Epithelial cell of esophagus (primary cell): ENCODE results near the gene HOXC4.

Experiments
- DNase-seq: peaks from one replicate; pipeline ENCODE4 v3.0.0; 2010; ENCODE audit warnings: low read depth
- H3K4me3 ChIP-seq: 2 replicates; pipeline ENCODE4 v1.5.1; 2011; ENCODE audit warnings: mild to moderate bottlenecking, low read length, control low read depth
- CTCF ChIP-seq: IDR thresholded peaks from 2 replicates; pipeline ENCODE4 v1.5.1; 2011; ENCODE audit warnings: low read depth, mild to moderate bottlenecking, low read length, control low read depth, inconsistent platforms; ENCODE audit not compliant: insufficient read depth; ENCODE audit errors: missing control alignments

HOXC4 gene

GRCh38 chr12:54047160-54047963 lies 6.3 kb upstream of the HOXC4 start:
- DNase-seq, result no peak
- no peak overlapping the region for H3K4me3 ChIP-seq
- TF ChIP-seq CTCF, result no peak

DNA sequence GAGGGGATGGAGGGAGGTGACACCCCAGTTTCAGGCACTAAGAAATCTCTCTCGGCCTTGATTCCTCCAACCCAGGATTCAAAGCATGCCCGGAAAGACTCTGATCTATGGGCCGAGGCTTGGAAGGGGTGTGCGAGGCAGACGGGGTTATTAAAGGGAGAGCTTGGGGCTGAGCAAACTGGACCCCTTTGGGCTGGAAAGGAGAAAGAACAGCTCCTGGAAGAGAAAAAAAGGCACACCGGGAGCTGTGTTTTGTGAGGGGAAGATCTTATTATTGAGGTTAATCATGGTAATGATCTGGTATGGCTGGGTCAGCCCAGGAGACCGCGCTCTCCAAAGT lies 5.7 kb upstream of the HOXC4 start:
- no peak for TF ChIP-seq CTCF
- DNase-seq, result no peak
- H3K4me3 ChIP-seq, result no peak overlapping the region

DNA sequence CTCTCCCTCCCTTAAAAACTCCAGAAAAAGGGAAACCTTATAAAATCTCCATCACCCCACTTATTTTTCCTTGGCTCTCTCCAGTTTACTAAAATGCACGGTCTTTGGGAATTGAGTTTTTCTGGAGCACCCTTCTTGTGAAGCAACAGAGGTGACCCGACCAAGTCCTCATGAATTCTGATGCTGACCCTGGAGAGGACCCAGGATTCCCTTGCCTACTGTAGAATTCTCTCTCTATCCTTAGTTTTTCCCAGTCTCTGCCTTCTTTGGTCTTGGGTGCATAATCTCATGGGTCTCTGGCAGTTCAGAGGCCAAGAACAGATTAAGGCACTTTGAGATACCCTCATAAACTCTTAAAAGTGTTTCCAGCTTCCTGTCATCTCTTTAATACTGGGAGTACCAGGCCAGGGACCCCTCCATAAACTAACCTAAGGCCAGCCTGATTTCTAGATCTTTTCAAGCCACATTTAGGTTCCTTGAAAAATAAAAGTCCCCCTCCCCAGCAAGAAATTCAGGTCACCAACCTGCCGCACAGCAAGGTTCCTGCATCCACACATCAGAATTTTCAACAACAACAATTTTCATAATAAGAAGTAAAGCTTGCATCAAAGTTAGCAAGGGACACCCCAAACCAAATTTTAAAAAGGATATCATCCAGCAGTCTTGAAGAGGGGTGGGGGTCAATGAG lies 5.1 kb upstream of the HOXC4 start:
- no peak for DNase-seq
- no peak overlapping the region for H3K4me3 ChIP-seq
- TF ChIP-seq CTCF, result no peak

DNA sequence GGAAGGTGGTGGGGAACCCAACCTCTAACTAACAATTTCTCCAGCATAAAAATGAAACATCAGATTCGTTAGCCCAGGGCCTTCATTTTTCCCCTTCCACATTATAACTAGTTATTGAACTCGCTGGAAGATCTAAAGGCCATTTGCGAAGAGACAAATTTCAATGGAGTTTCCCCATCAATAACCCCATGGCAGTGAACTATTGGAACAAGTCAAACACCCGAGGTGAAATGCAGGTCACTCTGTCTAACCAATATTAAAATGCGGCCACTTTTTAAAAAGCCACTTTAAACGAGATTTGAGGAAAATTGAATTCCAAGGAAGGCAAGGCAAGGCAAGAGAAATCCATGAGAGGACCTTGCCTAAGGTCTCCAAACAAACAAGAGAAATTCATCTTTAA lies 4.5 kb upstream of the HOXC4 start:
- H3K4me3 ChIP-seq, result no peak overlapping the region
- TF ChIP-seq CTCF, result no peak
- DNase-seq, result no peak

- DNase-seq, result no peak
- TF ChIP-seq CTCF, result no peak
Measured at GRCh38 chr12:54050482-54050810, 3.2 kb upstream of the HOXC4 start.

DNA sequence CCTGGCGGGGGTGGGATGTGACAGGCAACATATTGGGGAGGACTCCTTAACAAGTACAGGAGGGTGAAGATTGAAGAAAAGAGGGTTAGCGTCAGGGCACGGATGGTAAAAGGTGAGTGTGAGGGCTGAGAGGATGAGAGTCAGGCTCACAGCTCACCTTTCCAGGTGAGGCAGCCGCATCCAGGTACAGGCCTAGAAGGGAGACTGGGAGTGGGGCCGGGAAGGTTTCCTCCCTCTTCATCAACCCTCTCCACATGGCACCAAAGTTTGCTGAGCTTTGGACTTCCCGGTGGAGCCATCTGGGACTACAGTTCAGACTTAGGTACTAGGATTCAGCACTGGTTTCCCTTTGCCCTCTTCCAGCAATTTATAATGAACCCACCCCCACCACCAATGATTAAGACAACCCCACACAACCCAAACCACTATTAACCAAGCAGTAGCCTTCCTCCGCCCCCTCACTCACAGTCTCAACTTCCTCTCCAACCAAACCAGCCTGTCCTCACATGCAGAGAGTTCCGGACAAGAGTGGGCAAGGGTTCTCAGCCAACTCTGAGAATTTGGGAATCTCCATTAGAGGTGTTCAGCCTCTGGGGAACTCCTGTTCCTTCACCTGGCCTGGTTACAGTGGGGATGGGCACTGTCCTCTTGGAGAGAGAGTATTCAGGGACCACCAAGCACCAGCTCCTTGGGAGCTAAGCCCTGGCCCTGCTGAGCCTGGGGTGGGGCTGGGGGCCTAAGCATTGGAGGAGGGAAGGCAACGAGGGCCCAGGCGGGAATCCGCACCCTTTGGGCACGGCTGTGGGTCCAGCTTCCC lies 2.4 kb upstream of the HOXC4 start:
- TF ChIP-seq CTCF, result no peak
- H3K4me3 ChIP-seq, result no peak overlapping the region
- peak; percentile 41 for DNase-seq

More at GRCh38 chr12:54050482-54050810, 3.2 kb upstream of the HOXC4 start:
- H3K4me3 ChIP-seq, result no peak overlapping the region
